ENCODE data around the gene CNMD.
"Not testable (repeated sequence)": the region's sequence is repeated elsewhere in the genome, so short reads cannot be mapped to it uniquely, and the experiment has no call there.

CNMD gene

DNA sequence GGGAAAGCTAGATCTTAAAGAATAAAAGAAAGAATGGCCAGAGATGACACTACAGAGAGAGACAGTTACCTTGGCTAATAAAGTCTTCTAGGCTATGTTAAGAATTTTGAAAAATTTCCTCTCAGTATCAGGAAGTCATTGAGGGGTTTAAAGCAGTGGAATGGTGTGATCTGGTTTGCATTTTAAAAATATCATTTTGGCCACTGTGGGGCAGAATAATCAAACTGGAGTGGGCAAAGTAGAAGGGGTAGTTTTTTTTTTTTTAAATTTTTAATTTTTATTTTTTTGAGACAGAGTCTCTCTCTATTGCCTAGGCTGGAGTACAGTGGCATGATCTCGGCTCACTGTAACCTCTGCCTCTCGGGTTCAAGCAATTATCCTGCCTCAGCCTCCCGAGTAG, 4.4 kb upstream of the CNMD start:
- no peak for DNase-seq

DNA sequence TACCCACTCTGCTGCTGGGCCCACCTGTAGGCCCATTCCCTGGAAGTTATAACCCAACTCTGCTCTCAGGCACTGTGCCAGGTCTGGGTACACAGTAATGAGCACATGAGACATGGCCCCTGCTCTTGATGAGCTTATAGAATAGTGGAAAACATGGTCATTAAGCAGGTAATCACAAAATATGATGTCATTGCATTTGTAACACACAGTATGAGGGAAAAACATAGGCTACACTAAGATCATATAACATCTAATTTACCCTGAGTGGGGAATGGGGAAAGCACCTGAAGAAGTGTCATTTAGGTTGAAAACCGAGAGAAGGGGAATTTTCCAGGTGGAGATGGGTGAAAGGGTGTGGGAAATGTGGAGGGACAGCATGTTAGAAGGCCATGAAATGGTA, 3.9 kb upstream of the CNMD start:
- DNase-seq: no peak

DNA sequence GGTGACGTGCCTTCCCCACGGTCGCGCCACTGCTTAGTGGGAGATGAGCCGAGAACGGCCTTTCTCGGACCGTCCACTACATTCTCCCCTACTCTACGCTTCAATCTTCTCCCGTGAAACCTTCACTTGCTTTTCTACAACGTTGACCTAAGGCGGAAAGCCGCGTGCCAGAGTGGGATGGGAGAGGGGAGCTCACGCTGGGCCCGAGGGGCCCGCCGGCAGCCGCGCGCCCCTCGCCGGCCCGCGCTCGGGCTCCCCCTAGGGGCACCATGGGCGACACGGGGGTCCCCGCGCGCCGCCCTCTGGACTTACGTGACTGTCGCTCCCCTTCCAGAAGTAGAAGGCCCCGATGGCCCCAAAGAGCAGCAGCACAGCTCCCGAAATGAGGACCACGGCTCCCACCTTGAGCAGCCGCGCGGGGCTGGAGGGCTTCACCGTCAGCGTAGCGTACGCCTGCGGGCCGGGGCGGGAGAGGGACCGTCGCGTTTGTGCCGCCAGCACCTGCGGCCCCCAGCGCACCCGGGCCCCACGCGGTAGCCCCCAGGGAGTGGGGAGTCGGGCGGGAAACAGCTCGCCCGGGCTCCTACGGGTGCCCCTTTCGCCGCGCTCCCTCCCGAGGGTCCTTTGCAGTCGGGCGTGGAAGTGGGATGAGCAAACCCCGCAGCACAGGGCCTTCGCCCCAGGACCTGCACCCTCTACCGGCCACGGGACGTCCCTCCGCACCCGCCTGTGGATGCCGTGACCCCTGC, 727 bp downstream of the CNMD start:
- peak; percentile 1 to 10 for DNase-seq

DNA sequence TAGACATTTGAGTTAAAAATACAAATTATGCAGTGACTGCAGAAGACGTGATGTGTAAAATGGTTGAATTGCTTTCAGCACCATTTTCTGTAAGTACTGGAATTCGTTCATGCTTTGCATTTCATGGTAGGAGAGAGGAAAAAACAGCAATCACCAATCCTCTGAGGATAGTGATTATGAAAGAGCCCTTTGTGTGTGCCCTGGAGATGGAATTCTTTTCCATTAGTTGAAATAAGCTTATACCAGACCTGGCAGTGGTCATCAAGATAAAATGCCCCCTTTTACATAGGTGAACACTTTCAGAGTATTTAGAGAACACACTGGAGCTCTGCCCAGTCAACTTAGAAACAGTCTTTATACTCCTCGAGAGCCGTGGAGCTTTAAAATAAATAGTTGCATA, 1.7 kb downstream of the CNMD start:
- DNase-seq: no peak

DNA sequence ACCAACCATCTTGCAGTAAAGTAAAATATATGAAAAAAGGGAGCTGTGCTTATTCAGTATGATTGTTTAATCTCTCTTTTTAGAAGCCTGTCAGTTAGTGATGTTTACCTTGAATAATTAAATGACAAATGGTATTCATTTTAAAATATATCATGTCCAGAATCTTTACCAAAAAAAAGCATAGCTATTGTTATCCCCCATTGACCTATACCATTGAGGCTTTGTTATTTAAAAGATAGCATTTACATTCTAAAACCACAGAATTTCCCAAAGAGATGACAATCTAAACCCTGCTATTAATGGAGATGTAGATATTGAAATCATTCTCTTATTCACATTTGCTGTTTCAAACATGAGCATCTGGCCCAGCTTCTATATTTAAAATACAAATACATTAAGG, 2.2 kb downstream of the CNMD start:
- no peak for DNase-seq

DNA sequence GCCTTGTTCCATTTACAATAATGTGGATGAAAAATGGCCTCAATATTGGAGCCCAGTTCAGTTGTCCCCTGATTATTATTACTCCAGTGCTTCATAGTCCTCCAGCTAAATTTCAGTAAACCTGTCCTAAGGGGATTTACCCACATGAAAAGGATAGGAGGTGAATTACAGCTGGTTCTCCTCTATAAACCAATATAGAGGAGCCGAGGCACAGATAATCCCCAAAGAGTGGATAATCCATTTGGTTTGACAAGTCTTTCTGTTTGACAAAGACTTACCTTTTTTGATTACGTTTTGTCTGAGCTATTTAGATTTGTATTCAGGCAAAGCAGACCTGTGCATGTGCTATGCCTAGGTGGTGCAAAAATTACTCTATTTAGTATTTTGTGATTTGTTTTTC, 2.7 kb downstream of the CNMD start:
- no peak for DNase-seq

DNA sequence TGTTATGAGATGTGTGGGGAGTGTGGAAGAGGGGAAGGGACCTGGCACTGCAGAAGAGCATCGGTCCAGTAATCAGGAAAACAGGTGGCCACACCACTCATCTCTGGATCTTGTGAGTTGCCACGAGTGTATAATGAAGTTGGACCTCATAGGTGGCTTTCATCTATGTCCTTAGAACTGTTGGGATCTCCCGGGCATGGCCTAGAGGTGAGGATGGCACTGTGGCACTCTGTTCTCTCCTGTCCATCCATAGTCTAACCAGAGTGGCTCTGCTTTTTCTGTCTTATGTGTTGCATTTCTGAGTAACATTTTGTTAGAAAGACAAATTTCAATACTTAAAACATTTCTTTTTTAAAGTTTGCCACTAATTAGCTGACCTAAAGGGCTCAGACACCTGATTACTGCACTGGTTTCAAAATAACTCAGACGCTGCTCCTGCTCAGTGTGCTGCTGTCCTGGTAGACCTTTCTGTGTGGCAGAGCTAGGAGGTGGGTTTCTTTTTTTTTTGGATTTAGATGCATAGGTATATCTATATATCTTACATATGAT, 5.5 kb downstream of the CNMD start:
- no peak for DNase-seq

DNA sequence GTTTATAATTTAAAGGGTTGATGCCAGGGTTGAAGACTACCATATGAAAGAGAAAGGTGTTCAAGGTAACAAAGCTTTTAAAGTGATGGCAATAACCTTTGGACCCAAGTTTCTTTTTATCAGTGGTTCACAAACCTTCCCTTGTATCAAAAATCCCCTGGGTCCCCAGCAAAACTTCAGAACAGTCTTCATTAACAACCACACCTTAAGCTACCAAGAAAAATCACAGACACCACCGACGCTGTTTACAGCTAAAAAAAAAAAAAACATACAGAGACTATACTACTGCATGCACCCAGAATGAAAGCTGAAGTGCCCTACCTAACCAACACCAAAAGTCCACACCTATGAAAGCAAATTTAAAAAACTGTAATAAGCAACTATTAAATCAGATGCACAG, 13.4 kb downstream of the CNMD start:
- DNase-seq: no peak

DNA sequence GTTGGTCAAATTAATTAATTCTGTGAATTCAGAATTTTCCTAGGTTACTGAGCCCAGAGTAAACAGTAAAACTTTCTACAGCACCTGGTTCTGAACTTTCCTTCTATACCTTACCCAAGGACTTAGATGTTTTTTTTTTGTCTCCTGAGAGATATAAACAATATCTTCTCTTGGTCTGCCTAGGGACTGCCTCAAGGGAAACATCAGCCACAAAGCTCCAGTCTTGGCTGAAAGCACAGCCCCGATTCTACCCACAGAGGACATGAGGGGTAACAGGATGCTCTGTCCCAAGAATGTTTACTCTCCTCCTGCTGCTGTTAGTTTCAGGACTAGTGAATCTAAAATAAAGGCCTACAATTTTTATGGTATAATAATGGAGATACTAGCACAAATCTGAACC, 14.3 kb downstream of the CNMD start:
- DNase-seq: no peak

DNA sequence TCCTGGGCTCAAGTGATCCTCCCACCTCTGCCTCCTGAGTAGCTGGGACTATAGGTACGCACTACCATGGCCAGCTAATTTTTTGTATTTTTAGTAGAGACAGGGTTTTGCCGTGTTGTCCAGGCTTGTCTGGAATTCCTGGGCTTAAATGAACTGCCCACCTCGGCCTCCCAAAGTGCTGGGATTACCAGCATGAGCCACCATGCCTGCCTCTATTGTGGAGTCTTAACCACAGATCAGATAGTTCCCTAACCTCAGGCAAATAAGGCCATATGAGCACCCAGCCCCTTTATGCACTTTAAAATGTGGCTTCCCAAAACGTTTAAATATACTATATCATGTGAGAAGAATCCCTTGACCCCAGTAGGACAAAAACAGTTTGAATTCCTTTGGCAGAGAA, 16.4 kb downstream of the CNMD start:
- DNase-seq: no peak

DNA sequence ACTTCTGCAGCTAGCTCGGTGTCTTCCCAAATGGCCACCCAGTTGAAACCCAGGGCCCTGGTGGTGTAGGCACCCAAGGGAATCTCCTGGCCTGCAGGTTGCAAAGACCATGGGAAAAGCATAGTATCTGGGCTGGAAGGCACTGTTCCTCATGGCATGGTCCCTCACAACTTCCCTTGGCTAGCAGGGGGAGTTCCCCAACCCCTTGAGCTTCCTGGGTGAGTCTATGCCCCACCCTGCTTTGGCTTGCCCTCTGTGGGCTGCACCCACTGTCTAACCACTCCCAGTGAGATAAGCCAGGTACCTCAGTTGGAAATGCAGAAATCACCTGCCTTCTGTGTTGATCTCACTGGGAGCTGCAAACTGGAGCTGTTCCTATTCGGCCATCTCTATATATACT, 18.3 kb downstream of the CNMD start:
- not testable (repeated sequence) for DNase-seq

DNA sequence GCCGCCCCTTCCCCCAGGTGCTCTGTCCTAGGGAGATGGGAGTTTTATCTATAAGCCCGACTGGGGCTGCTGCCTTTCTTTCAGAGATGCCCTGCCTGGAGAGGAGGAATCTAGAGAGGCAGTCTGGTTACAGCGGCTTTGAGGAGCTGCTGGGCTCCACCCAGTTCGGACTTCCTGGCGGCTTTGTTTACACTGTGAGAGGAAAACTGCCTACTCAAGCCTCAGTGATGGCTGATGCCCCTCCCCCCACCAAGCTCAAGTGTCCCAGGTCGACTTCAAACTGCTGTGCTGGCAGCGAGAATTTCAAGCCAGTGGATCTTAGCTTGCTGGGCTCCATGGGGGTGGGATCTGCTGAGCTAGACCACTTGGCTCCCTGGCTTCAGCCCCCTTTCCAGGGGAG, 18.7 kb downstream of the CNMD start:
- DNase-seq: not testable (repeated sequence)

DNA sequence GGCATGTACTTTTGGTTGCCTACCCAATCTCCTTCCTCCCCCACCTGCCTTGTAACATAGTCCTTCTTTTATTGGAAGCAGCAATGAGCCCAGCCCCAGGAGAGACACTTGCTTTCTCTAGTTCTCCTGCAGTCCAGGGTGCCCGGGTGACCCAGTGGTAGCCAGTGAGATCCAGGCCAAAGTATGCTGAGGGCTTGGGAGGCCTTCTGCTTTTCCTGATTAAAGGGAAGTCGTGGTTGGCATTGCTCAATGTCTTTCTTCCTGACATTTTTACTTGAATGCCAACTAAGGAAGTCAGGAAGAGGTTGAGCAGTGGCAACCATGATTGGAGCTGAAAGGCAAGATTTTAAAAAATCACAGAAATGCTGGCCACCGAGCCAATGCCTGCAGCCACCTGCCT, 25.7 kb downstream of the CNMD start:
- no peak for DNase-seq

DNA sequence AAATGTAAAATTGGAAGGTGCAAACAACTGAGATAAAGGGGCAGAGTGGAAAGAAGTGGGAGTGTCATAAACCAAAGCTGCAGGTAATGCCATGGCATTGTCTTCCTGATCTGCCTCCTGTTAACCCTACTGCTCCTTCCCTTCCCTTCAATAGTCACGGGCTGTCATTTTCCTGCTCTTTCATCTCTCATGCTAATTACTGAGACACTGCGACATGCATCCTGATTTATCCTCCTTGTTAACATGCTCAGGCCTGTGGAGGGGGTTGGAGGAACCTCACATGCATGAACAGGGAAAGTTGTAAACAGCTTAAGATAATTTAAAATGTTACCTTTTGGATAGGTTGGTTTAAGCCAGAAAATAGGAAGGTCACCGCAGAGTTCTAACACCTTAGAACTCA, 27.2 kb downstream of the CNMD start:
- no peak for DNase-seq

DNA sequence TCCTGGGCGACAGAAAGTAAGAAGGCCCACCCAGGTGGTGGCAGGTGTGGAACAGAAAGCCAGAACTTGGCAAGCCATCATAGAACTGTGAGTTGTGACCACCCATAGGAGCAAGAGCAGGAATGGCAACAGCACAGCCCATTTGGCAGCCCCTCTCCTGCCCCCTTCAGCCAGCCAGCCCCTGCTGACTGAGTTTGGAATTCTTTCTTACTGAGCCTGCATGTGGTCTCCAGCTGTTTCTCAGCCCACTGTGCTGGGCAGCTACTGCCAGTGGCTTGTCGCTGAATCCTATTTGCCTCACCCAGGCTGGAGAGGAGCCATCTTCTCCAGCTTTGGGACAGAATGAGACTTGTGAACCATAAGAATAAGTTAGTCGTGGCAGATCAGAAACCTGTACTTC, 28.3 kb downstream of the CNMD start:
- no peak for DNase-seq

DNA sequence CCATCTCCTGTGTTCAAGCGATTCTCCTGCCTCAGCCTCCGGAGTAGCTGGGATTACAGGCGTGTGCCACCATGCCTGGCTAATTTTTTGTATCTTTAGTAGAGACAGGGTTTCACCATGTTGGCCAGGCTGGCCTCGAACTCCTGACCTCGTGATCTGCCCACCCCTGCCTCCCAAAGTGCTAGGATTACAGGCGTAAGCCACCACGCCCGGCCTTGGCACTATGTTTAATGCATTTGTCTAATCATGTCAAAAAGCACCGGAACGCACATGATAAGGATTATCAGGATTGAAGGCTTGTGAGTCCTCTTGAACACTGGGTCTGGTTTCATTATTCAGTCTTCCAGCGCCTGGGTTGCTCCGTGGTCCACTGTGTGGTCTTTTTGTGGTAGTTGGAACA, 31.4 kb downstream of the CNMD start:
- DNase-seq: not testable (repeated sequence)

DNA sequence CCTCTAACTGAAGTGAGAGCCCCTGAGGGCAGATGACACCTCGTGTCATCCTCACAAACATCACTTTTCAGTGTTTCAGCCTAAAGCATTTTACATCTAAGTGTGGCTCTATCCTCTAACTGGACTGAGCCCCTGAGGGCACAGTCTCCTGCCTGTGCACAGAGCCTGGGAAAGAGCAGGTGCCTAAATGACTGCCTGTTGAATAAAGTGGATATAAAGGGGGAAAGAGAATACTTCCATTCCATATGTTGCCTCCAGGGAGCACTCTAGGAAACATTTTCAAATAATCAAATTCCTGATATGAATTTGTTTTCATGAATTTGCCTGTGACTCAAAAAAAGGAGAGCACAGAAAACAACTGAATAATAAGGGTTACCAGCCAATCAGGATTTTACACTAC, 32.2 kb downstream of the CNMD start:
- DNase-seq: no peak

DNA sequence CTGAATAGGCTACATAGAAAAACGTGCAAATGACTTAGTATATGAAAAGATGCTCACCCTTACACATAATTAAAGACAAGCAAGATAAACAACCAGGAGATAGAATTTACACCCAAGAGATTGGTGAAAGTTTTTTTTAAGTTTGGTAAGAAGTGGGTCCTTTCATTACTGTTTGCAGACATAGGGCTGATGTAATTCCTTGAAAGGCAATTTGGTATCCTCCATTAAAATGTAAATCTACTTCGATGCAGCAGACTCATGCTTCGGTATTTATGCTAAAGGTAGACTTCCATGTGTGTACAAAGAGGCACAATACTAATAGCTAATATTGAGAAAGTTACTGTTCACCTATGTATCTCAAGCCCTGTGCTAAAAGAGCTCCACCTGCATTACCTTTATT, 33.5 kb downstream of the CNMD start:
- DNase-seq: no peak

DNA sequence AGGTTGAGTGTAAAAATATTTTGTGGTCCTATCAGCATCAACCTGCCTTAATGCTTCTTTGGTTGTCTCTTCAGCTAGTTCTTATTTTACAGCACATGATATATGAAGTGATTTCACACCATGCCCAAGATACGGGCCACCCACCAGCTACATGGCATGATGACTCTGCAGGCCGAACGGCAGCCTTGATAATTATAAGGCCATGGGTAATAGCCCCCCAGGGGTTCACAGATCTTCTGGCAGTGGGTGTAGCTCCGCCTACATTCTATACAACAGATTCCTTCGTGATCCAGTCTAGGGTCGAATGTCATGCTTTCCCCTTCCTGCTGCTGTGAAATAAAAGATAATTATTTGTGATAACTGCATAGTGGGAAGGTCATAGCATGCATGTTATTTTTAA, 36.1 kb downstream of the CNMD start:
- no peak for DNase-seq

DNA sequence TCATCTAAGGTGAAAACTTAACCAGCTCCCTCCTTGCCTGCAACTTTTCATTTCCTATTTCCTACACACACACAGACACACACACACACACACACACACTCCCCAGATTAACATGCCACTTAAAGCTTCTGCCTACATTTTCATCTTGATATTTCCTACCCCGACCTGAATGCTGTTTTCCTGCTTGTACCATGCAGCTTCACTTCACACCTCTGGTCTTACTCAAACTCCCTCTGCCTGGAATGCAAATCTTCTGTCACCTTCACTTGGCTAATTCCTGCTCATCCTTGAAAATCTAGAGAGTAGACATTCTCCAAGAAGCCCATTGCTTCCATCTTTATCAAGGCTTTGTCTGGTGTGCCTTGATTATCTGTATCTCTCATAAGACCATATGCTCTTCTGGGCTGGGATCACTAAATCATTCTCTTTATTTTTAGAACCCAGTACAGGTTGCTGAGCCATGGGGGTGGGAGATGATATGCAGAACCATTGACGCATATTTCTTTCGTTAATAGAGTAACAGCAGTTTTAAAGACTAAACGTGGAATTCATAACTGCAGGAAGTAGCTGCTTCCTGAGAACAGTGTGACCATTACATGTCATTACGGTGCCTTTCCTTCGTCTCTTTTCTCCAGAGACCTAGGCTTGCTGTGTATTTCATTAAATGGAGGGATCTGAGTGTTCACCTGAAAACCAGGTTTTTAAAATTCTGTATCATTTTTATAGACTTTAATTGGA, 37.7 kb downstream of the CNMD start:
- DNase-seq: no peak

DNA sequence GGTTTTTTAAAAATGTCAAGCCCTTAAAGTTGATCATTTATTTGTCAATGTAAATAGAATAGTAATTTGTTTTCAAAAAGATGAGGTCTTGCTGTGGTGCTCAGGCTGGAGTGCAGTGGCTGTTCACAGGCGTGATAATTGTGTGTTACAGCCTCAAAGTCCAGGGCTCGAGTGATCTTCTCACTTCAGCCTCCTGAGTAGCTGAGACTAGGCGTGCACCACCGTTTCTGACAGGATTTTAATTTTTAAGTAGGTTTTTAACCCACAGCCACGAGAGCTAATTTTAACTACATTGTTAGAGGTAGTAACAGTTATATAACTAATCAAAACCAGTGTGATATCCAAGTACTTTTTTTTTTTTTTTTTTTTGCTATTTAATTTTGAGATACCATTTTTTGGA, 43.1 kb downstream of the CNMD start:
- DNase-seq: no peak

DNA sequence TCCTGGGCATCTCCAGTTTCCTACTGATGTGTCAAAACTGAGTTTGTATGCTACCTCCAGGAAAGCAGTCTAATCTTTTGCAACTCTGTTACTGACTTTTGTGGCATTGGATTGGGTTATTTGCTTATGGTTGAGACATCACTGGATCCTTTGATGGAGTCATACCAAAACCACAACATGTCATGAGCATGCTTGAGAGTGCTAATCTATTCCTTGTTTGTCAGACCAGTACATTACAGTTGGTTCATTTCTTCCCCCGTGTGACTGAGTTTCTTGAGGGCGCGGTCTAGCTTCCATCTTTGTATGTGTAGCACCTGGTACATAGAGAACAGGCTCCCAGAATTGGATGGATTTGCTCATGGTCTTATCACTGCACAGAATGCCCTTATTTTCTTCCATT, 43.8 kb downstream of the CNMD start:
- DNase-seq: peak; percentile 3 to 9

DNA sequence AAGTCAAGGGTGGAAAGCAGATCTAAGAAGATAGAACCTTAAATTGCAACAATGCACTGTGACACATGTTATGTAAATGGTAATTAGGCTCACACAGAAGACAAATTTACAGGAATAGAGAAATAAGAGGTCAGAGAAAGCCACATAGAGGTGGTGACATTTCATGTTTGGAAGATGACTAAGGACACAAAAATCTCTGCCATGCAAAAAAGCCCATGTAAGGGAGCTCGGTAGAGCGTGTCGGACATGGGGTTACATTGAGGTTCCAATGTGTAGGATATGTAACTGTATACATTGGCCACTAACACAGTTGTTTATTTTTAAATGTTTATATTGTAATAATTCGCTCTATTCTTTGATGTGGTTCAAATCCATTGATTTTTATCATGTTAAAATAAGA, 53.2 kb downstream of the CNMD start:
- no peak for DNase-seq

DNA sequence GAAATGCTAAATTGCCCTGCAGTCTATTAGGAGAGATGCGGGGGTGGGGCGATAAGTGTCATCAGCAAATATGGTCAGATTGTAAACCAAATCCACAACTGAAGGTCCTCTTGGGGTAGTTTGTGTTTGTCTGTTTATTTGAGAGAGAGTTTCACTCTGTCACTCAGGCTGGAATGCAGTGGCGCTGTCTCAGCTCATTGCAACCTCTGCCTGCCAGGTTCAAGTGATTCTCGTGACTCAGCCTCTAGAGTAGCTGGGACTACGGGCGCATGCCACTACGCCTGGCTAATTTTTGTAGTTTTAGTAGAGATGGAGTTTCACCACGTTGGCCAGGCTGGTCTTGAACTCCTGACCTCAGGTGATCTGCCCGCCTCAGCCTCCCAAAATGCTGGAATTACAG, 53.8 kb downstream of the CNMD start:
- DNase-seq: not testable (repeated sequence)

DNA sequence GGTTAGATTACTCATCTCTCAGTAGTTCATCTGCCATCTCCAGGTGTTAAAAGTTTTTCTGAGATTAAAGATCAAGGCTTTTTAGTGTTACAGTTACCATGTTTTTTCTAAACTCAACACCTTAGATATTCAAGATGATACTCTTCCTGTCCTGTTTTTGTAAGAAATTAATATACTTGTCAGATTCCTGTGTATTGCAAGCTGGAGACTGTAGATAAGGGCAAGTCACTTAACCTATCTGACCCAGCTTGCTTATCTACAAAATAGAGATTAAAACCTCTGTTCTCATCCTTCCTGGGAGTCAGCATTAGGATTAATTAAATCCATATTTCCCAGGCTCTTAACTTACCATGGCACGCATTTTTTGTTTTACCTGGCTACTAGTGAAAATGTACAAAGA, 61.8 kb downstream of the CNMD start:
- DNase-seq: no peak
